SH-SY5Y (cell line): ENCODE results near the gene CRIM1.

Source experiments
- GATA2 ChIP-seq: IDR thresholded peaks from 2 replicates; pipeline ENCODE4 v1.6.1; 2011; ENCODE audit warnings: mild to moderate bottlenecking, low read depth, low read length
- GATA3 ChIP-seq: IDR thresholded peaks from 2 replicates; pipeline ENCODE4 v1.6.1; 2011; ENCODE audit warnings: low read depth, mild to moderate bottlenecking, low read length, moderate library complexity

- no peak for TF ChIP-seq GATA2
- TF ChIP-seq GATA3 = no peak
Measured at GRCh38 chr2:36421379-36421778, 65.8 kb downstream of the CRIM1 start.
